ENCODE measurements around the gene AZIN2.

DNA sequence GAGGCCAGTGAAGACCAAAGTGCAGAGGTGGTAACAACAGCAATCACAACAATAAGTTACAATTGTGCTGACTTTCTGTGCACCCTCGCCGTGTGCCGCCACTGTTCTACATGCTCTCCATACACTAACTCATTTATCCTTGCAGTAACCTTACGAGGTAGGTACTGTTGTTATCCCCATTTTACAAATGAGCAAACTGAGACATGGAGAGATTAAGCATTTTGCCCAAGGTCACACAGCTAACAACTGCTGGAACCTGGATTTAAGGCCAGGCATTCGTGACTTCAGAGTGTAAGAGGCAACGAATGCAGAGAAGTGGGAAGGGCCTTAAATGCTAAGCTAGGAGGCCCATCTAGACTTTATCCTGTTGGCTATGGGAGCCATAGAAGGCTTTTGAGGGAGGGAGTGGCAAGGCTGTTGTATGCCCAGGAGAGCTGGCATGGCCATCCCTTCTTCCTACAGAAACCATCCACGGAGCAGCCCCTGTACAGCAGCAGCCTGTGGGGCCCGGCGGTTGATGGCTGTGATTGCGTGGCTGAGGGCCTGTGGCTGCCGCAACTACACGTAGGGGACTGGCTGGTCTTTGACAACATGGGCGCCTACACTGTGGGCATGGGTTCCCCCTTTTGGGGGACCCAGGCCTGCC is 36.6 kb downstream of the AZIN2 start:
- TF ChIP-seq FOXK2 (IDR thresholded peaks at IDR 0.05) (no peak), TARDBP (IDR thresholded peaks at IDR 0.05) (no peak), HDGF (IDR thresholded peaks at IDR 0.05; ENCODE audit: borderline replicate concordance) (no peak), FOXM1 (IDR thresholded peaks at IDR 0.05; ENCODE audit: borderline replicate concordance) (no peak), SP1 (IDR thresholded peaks at IDR 0.05) (no peak), ELF4 (IDR thresholded peaks at IDR 0.05) (no peak), ARNT (IDR thresholded peaks at IDR 0.05) (no peak), SUZ12 (IDR thresholded peaks at IDR 0.05) (no peak), FOXA1 (IDR thresholded peaks at IDR 0.05) (no peak), CTBP1 (IDR thresholded peaks at IDR 0.05; ENCODE audit: borderline replicate concordance) (no peak)
- TF ChIP-seq, protein P1, sequence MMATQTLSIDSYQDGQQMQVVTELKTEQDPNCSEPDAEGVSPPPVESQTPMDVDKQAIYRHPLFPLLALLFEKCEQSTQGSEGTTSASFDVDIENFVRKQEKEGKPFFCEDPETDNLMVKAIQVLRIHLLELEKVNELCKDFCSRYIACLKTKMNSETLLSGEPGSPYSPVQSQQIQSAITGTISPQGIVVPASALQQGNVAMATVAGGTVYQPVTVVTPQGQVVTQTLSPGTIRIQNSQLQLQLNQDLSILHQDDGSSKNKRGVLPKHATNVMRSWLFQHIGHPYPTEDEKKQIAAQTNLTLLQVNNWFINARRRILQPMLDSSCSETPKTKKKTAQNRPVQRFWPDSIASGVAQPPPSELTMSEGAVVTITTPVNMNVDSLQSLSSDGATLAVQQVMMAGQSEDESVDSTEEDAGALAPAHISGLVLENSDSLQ (IDR thresholded peaks at IDR 0.05) = no peak
